Erythroblast (primary cell): ENCODE measurements around the gene GDF11.

Experiments
- GATA1 ChIP-seq: IDR thresholded peaks from 2 replicates; pipeline ENCODE4 v1.6.1; 2011; ENCODE audit warnings: low read depth, mild to moderate bottlenecking, control low read depth, low read length, moderate library complexity
- POLR2A ChIP-seq: IDR thresholded peaks from 2 replicates; pipeline ENCODE4 v1.6.1; 2011; ENCODE audit warnings: mild to moderate bottlenecking, low read length

DNA sequence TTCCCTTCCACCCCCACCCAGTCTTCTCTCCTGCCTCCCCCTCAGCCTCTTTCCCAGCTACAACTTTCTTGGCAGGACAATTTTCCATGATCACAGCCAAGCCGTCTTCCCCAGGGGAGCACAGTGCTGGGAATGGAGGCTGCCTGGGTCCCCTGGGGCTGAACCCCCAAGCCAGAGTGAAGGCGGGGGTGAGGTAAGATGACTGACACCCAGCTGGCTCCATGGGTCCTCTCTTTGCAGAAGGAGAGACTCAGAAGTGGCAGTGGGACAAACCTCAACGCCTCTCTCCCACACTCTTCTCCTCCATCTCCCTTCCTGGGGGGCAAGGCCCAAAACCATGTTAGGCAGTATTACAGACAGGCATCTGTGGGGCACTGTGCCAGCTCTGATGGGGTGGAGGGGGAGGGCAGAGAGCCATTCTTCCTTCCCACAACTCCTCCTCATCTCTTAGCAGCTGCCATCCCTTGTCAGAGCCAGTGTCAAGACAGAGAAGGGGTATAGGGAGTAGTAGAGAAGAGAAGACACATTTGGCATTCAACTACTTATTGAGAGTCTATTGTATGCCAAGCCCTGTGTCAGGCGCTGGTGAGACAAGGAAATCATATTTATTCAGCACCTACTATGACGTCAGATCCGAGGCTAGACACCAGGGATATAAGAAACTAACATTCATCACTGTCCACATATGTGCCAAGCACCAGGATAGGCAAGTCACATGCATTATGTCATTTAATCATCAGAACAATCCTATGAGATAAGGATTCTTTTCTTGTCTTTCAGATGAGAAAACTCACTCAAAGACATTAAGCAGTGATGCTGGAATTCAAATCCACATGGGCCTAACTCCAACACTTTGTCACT, 38.8 kb upstream of the GDF11 start:
- no peak for TF ChIP-seq POLR2A
- no peak for TF ChIP-seq GATA1
